Measurements from ENCODE around the gene VPS37C. TPM values are rescaled to one million over a fixed set of nuclear protein-coding genes. Genes with fewer than 3 reads are reported as not detected.
"Not testable (repeated sequence)": the region's sequence is repeated elsewhere in the genome, so short reads cannot be mapped to it uniquely, and the experiment has no call there.

Gene VPS37C
- total RNA-seq: 15.1 and 15.5 TPM in 2 replicates

- peak within 1 kb of the TSS; percentile 73 for H3K4me3 ChIP-seq (ENCODE audit: low read depth, low read length)
- TF ChIP-seq CTCF (IDR thresholded peaks at IDR 0.05; ENCODE audit: insufficient read depth, low read depth, low read length): peak; percentile 3
- DNase-seq (ENCODE audit: low read depth): peak; percentile 86
Measured at GRCh38 chr11:61161190-61162091, at the start of gene VPS37C. Gene VPS37C, minus strand, starts transcription at chr11:61161426. Its CDS starts 22,597 bp downstream, at chr11:61138829.

GRCh38 chr11:61210629-61211028, 49.4 kb upstream of the VPS37C start:
- H3K4me3 ChIP-seq (ENCODE audit: low read depth, low read length); DNase-seq (ENCODE audit: low read depth): not testable (repeated sequence)

GRCh38 chr11:61207636-61208310, 46.5 kb upstream of the VPS37C start:
- H3K4me3 ChIP-seq (ENCODE audit: low read depth, low read length); DNase-seq (ENCODE audit: low read depth): not testable (repeated sequence)

- DNase-seq (ENCODE audit: low read depth); H3K4me3 ChIP-seq (ENCODE audit: low read depth, low read length): not testable (repeated sequence)
Measured at GRCh38 chr11:61204502-61205059, 43.4 kb upstream of the VPS37C start.

GRCh38 chr11:61203873-61204272, 42.6 kb upstream of the VPS37C start:
- not testable (repeated sequence) for DNase-seq (ENCODE audit: low read depth); H3K4me3 ChIP-seq (ENCODE audit: low read depth, low read length)

- DNase-seq (ENCODE audit: low read depth); H3K4me3 ChIP-seq (ENCODE audit: low read depth, low read length): not testable (repeated sequence)
Measured at GRCh38 chr11:61202950-61203746, 41.9 kb upstream of the VPS37C start, which contains the start of gene PGA3. Gene PGA3, plus strand, starts transcription at chr11:61203515. Its CDS starts 50 bp downstream, at chr11:61203565.

GRCh38 chr11:61201476-61201875, 40.2 kb upstream of the VPS37C start:
- H3K4me3 ChIP-seq (ENCODE audit: low read depth, low read length): no peak overlapping the region
- TF ChIP-seq CTCF (IDR thresholded peaks at IDR 0.05; ENCODE audit: insufficient read depth, low read depth, low read length): no peak
- no peak for DNase-seq (ENCODE audit: low read depth)

GRCh38 chr11:61198948-61199523, 37.8 kb upstream of the VPS37C start:
- H3K4me3 ChIP-seq (ENCODE audit: low read depth, low read length): no peak overlapping the region
- DNase-seq (ENCODE audit: low read depth): no peak
- TF ChIP-seq CTCF (IDR thresholded peaks at IDR 0.05; ENCODE audit: insufficient read depth, low read depth, low read length): no peak

GRCh38 chr11:61198361-61198760, 37.1 kb upstream of the VPS37C start:
- TF ChIP-seq CTCF (IDR thresholded peaks at IDR 0.05; ENCODE audit: insufficient read depth, low read depth, low read length): no peak
- DNase-seq (ENCODE audit: low read depth): no peak
- H3K4me3 ChIP-seq (ENCODE audit: low read depth, low read length): no peak overlapping the region
